Peyer's patch (tissue), 4 donors: Measurements from ENCODE around the gene S100A4.

Experiments
- CTCF ChIP-seq, 6 experiments: fragments of 450-650 bp in 4 of 6; fragments of 200-600 bp in 2 of 6; sonication (generic) in 1 of 6; IDR thresholded peaks; one replicate each; pipeline ENCODE4 v1.5.1; 2017 to 2019; ENCODE audit warnings: antibody characterized with exemption in 6 of 6, mild to moderate bottlenecking in 3 of 6, moderate library complexity in 1 of 6
- POLR2A ChIP-seq, 2 donors: fragments of 450-650 bp; IDR thresholded peaks; one replicate each; pipeline ENCODE4 v1.5.1; 2017; ENCODE audit warnings: antibody characterized with exemption in 2 of 2, mild to moderate bottlenecking in 2 of 2, moderate library complexity in 2 of 2

GRCh38 chr1:153571706-153572105 lies 26.1 kb upstream of the S100A4 start:
- no peak for TF ChIP-seq CTCF (IDR thresholded peaks at IDR 0.05)
- no peak for TF ChIP-seq POLR2A (IDR thresholded peaks at IDR 0.05)
